ENCODE results near the gene AMZ1. TPM values are rescaled to one million over a fixed set of nuclear protein-coding genes. Genes with fewer than 3 reads are reported as not detected.

The AMZ1 gene
- total RNA-seq, 4 donors from 2014 or later = 0.19 to 0.27 TPM; not detected in 2

DNA sequence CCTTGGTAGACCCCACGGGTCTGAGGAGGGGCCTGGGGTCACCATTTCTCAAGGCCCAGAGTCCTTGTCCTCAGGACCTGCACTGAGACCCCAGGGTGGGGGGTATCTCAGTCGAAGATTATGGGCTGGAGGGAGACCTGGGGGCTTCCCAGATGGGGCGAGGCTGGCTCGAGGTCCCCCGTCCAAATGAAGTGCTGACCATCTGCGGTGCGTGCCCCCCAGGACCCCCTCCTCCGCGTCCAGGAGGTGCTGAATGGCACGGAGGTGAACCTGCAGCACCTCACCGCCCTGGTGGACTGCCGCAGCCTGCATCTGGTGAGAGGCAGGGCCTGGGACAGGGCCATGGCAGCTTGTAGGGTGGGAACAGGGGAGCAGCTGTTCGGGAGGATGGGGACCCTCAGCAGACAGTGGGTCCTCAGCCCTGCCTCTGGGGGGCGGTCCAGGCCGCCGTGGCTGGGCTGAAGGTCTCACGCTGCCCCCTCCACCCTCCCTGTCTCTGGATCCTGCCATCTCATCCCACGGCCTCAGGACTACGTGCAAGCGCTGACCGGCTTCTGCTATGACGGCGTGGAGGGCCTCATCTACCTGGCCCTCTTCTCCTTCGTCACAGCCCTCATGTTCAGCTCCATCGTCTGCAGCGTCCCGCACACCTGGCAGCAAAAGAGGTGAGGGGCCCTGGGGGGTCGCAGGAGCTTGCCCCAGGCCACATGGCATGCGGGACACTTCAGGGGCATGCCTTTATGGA lies 32.0 kb upstream of the AMZ1 start:
- TF ChIP-seq, protein P1, sequence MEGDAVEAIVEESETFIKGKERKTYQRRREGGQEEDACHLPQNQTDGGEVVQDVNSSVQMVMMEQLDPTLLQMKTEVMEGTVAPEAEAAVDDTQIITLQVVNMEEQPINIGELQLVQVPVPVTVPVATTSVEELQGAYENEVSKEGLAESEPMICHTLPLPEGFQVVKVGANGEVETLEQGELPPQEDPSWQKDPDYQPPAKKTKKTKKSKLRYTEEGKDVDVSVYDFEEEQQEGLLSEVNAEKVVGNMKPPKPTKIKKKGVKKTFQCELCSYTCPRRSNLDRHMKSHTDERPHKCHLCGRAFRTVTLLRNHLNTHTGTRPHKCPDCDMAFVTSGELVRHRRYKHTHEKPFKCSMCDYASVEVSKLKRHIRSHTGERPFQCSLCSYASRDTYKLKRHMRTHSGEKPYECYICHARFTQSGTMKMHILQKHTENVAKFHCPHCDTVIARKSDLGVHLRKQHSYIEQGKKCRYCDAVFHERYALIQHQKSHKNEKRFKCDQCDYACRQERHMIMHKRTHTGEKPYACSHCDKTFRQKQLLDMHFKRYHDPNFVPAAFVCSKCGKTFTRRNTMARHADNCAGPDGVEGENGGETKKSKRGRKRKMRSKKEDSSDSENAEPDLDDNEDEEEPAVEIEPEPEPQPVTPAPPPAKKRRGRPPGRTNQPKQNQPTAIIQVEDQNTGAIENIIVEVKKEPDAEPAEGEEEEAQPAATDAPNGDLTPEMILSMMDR (IDR thresholded peaks at IDR 0.05) = no peak
- TF ChIP-seq POLR2A (IDR thresholded peaks at IDR 0.05) = no peak
- H3K4me3 ChIP-seq (ENCODE audit: low read depth, poor library complexity, severe bottlenecking) = no peak overlapping the region
- intact Hi-C loops (cut with DNase I; ENCODE audit: low total_unique reads) = no loop called here
- DNase-seq (ENCODE audit: low spot score in 2 of 2) = no peak
- WGBS, 2 donors = 89 to 93% methylated on average over 22 of the region's 29 CpGs

DNA sequence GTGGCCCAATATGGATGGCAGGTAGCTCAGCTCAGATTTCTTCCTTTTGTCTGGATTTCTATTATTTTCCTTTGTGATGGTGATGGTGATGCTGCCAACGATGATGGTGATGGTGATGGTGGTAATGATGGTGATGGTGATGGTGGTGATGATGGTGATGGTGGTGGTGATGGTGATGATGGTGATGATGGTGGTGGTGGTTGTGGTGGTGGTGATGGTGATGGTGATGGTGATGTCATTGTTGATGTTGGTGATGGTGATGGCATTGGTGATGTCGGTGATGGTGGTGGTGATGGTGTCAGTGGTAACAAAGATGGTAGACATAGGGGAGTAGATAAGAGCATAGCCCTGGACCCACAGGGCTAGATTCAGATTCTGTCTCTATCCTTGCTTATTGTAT lies 30.8 kb upstream of the AMZ1 start:
- TF ChIP-seq, protein P1 (IDR thresholded peaks at IDR 0.05) = no peak
- TF ChIP-seq POLR2A (IDR thresholded peaks at IDR 0.05) = no peak
- 49 to 90% methylated on average over 2 of the region's 2 CpGs for WGBS, 2 donors
- intact Hi-C loops (cut with DNase I; ENCODE audit: low total_unique reads) = no loop called here
- no peak overlapping the region for H3K4me3 ChIP-seq (ENCODE audit: low read depth, poor library complexity, severe bottlenecking)
- no peak for DNase-seq (ENCODE audit: low spot score in 2 of 2)

DNA sequence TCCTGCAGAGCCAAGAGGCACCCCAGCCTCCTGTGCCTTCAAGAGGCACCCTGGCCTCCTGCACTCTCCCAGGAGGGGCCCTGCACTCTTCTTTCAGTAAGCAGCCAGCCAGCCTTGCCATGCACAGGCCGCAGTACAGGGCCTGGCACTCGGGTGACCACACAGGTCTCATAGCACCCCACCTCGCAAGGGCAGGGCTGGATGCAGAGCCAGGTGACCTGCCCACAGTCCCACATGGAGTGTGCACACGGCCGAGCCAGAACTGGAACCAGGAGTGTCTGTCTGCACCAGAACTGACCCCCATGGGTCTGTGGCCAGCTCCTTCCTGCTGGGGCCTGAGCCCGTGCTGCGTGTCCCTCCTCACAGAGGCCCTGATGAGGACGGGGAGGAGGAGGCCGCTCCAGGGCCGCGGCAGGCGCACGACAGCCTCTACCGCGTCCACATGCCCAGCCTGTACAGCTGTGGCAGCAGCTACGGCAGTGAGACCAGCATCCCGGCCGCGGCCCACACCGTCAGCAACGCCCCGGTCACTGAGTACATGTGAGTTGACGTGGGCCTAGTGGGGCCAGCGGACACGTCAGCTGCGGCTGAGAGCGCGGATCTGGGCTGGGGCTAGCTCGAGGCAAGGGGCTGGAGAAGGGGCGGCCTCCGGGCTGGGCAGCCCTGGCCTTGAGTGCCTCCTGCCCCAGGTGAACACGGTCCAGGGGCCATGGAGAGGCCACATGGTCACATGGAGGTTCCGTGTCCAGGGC lies 29.9 kb upstream of the AMZ1 start:
- no peak for DNase-seq (ENCODE audit: low spot score in 2 of 2)
- no peak overlapping the region for H3K4me3 ChIP-seq (ENCODE audit: low read depth, poor library complexity, severe bottlenecking)
- intact Hi-C loops (cut with DNase I; ENCODE audit: low total_unique reads) = no loop called here
- TF ChIP-seq POLR2A (IDR thresholded peaks at IDR 0.05) = no peak
- TF ChIP-seq, protein P1 (IDR thresholded peaks at IDR 0.05) = no peak
- WGBS, 2 donors = 92 to 96% methylated on average over 17 to 25 of the region's 33 CpGs

DNA sequence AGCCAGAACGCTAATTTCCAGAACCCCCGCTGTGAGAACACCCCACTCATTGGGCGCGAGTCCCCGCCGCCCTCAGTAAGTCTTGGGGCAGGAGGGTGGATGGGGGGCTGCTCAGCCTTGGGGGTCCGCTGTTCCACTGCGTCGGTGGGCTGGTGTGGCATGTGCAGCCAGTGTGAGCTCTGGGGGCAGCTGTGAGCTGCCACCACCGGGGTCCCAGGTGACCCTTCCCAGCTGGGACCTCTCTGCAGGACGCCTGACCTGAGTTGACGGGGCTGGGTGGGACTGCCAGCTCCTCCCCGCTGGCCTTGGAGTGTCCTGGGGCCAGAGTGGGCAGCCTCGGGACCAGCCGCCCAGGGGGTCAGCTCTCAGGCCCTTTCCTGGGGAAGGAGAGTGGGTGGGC lies 29.1 kb upstream of the AMZ1 start:
- DNase-seq (ENCODE audit: low spot score in 2 of 2) = no peak
- no peak overlapping the region for H3K4me3 ChIP-seq (ENCODE audit: low read depth, poor library complexity, severe bottlenecking)
- TF ChIP-seq, protein P1 (IDR thresholded peaks at IDR 0.05) = no peak
- no peak for TF ChIP-seq POLR2A (IDR thresholded peaks at IDR 0.05)
- intact Hi-C loops (cut with DNase I; ENCODE audit: low total_unique reads) = no loop called here
- 80 to 97% methylated on average over 1 to 11 of the region's 15 CpGs for WGBS, 2 donors

DNA sequence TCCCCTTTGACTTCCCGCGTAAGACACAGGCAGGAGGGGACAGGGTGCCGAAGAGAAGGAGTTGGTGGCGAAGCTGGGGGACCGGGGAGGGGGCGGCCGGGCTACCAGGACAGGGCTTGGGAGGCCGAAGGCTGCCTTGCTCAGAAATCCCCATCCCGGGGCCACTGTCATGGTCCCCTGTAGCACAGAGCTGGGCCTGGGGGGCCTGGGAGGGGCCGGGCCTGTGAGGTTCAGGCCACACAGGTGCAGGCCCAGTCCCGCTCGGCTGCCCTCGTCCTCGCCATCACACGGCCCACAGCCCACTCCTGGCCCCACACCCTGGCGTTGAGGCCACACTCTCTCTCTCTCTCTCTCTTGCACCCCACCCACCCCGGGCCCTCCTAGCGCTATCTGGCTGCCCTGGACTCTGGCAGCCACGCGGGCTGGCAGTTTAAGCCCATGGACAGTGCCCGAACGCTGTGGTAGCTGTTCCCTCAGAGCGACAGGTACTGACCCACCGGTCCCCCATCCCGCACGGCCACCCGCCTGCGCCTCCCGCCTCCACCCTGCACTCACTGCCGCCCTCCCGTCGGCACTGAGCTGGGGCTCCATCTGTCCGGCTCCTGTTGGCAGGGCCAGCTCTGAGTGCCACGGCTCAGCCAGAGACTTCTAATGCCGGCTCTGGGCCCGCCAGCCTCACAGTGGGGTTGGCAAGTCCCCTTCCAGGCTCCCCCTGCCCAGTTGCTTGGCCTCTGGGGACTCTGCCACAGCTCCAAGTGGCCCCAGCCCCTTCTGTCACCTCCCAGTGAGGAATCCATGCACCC lies 28.2 kb upstream of the AMZ1 start:
- WGBS, 2 donors = 86 to 89% methylated on average over 31 to 36 of the region's 36 CpGs
- TF ChIP-seq, protein P1 (IDR thresholded peaks at IDR 0.05) = no peak
- TF ChIP-seq POLR2A (IDR thresholded peaks at IDR 0.05) = no peak
- no peak overlapping the region for H3K4me3 ChIP-seq (ENCODE audit: low read depth, poor library complexity, severe bottlenecking)
- intact Hi-C loops (cut with DNase I; ENCODE audit: low total_unique reads) = no loop called here
- DNase-seq (ENCODE audit: low spot score in 2 of 2) = no peak

All from lower leg skin (tissue), 4 donors.